Fibroblast of mammary gland (primary cell): Measurements from ENCODE around the gene LPCAT4.
"Not testable (repeated sequence)": the region's sequence is repeated elsewhere in the genome, so short reads cannot be mapped to it uniquely, and the experiment has no call there.

Experiments used
- DNase-seq: peaks from one replicate; pipeline ENCODE4 v3.0.0-alpha.2; 2010; ENCODE audit warnings: low read depth
- H3K4me3 ChIP-seq: 2 replicates; pipeline ENCODE4 v1.5.1; 2011; ENCODE audit warnings: low read depth, mild to moderate bottlenecking, low read length, moderate library complexity; ENCODE audit not compliant: control insufficient read depth
- TF ChIP-seq, protein P1 (sequence below): conservative IDR thresholded peaks from 2 replicates; pipeline ENCODE4 v1.5.1; 2011; ENCODE audit warnings: low read depth, low read length, inconsistent platforms; ENCODE audit not compliant: control insufficient read depth, insufficient read depth

LPCAT4 gene

DNA sequence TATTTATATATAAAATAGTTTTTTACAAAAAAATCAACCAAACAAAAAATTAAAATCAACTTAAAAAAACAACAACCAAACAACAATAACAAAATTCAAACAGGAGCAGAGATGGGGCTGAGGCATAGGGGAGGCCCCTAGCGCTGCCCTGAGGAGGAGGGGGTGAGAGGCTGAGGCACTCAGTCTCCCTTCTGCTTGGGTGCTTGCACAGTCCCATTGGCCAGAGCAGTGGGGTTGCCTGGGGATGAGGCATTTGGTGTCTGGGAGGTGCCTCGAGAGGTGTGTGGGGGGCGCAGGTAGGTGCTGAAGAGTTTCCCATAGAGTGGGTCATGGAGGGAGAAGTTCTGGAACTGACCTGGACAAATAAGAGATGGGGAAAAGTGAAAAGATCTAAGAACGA lies 8.0 kb downstream of the LPCAT4 start:
- no peak for DNase-seq
- TF ChIP-seq, protein P1, sequence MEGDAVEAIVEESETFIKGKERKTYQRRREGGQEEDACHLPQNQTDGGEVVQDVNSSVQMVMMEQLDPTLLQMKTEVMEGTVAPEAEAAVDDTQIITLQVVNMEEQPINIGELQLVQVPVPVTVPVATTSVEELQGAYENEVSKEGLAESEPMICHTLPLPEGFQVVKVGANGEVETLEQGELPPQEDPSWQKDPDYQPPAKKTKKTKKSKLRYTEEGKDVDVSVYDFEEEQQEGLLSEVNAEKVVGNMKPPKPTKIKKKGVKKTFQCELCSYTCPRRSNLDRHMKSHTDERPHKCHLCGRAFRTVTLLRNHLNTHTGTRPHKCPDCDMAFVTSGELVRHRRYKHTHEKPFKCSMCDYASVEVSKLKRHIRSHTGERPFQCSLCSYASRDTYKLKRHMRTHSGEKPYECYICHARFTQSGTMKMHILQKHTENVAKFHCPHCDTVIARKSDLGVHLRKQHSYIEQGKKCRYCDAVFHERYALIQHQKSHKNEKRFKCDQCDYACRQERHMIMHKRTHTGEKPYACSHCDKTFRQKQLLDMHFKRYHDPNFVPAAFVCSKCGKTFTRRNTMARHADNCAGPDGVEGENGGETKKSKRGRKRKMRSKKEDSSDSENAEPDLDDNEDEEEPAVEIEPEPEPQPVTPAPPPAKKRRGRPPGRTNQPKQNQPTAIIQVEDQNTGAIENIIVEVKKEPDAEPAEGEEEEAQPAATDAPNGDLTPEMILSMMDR, result no peak
- no peak overlapping the region for H3K4me3 ChIP-seq

DNA sequence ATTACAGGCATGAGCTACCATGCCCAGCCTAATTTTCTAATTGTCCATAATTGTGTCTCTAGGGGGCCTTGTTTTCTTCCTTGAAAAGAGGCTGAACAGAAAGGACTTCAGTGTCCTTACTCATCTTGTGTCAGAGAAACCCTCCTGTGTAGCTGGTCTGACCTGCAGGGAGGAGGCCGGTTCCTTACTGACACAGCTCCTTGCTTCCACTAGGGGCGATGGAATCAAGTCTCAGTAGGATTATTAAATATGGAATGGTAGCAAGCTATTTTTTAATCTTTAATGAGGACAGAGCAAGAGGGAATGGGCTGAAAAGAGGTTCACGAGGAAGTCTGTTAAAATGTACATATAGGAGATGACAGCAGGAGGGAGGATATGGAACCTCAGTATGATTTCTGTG lies 8.6 kb downstream of the LPCAT4 start:
- no peak for DNase-seq
- TF ChIP-seq, protein P1, result peak; percentile 31
- no peak overlapping the region for H3K4me3 ChIP-seq

DNA sequence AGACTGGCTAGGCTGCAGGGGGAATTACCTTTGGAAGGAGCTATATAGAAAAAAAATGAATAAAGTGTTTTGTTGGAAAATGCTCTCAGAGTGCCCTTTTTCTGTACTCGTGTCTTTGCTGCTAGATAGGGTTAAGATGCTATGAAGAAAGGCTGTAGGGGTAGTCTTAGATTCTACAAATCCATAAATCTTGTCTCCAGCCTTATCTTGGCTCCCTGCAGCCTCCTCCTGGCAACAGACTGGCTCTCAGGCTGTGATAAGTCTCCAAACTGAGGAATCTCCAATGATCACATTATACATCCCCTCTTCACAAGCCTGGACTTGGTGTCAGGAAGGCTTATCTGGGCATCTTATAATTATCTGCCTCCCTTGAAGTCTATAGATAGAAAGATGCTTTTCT lies 9.3 kb downstream of the LPCAT4 start:
- DNase-seq, result no peak
- TF ChIP-seq, protein P1, result no peak

DNA sequence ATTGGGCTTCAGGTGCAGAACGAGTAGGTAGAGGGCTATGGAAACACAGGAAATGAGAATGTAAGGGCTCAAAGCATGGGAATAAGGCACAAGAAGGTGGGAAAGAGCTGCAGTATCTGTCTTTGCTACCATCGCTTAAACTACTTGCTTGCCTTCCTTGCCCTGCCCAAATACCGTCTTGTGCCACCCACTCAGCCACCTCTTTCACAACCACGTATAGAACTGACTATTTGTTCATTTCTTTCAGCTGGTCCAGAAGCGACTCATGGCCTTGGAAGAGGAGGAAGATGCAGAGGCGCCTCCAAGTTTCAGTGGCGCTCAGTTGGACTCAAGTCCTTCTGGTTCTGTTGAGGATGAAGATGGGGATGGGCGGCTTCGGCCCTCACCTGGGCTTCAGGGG lies 11.8 kb downstream of the LPCAT4 start:
- peak; percentile 29 for DNase-seq
- H3K4me3 ChIP-seq, result no peak overlapping the region
- TF ChIP-seq, protein P1, result no peak

More for the DNA sequence above, 9.3 kb downstream of the LPCAT4 start:
- no peak overlapping the region for H3K4me3 ChIP-seq

DNA sequence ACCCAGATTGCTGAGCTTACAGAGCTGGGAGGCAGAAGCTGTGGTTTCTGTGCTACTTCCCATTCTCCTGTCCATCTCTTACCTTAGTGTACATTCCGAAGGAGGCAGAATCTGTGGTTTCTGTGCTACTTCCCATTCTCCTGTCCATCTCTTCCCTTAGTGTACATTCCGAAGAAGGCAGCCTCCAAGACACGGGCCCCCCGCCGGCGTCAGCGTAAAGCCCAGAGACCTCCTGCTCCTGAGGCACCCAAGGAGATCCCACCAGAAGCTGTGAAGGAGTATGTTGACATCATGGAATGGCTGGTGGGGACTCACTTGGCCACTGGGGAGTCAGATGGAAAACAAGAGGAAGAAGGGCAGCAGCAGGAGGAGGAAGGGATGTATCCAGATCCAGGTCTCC lies 12.7 kb downstream of the LPCAT4 start:
- TF ChIP-seq, protein P1, result no peak

DNA sequence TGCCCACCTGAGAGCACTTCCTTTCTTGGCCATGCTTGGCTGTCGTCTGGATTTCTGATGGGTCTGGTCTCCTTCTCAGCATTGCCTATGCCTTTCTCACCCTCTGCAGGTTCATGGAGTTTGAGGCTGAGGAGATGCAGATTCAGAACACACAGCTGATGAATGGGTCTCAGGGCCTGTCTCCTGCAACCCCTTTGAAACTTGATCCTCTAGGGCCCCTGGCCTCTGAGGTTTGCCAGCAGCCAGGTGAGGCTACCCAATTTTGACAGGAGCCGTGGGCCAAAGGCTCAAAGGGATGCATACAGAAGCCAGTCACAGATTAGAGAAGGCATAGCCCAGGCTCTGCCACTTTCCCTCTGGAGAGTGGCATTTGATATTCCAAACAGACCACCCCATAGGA lies 13.4 kb downstream of the LPCAT4 start:
- DNase-seq, result no peak
- no peak overlapping the region for H3K4me3 ChIP-seq

More for the DNA sequence above, 12.7 kb downstream of the LPCAT4 start:
- H3K4me3 ChIP-seq, result no peak overlapping the region
- no peak for DNase-seq

DNA sequence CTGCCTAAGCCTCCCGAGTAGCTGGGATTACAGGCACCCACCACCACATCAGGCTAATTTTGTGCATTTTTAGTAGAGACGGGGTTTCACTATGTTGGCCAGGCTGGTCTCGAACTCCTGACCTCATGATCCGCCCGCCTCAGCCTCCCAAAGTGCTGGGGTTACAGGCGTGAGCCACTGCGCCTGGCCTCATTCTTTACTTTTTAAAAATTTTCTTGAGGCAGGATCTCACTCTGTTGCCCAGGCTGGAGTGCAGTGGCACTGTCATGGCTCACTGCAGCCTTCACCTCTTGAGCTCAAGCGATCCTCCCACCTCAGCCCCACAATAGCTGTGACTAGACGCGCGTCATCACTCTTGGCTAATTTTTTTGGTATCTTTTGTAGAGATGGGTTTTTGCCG lies 14.0 kb downstream of the LPCAT4 start:
- not testable (repeated sequence) for H3K4me3 ChIP-seq, DNase-seq

More for the DNA sequence above, 13.4 kb downstream of the LPCAT4 start:
- TF ChIP-seq, protein P1, result no peak
